Colonic mucosa (tissue), 4 donors: ENCODE data around the gene FRMD8. TPM values are rescaled to one million over a fixed set of nuclear protein-coding genes. Genes with fewer than 3 reads are reported as not detected.
A peak's percentile ranks its signal among the peaks of the same experiment; 100 is the strongest.

Experiments used
- DNase-seq: peaks from one replicate; pipeline ENCODE4 v3.0.0-alpha.2; 2020
- H3K27ac ChIP-seq: fragments of 200-600 bp; one replicate; pipeline ENCODE4 v1.8.0; 2021
- H3K27me3 ChIP-seq: fragments of 200-600 bp; one replicate; pipeline ENCODE4 v1.8.0; 2021
- H3K36me3 ChIP-seq: fragments of 200-600 bp; one replicate; pipeline ENCODE4 v1.8.0; 2021
- H3K4me1 ChIP-seq: fragments of 200-600 bp; one replicate; pipeline ENCODE4 v1.8.0; 2021; ENCODE audit warnings: mild to moderate bottlenecking
- H3K4me3 ChIP-seq: fragments of 200-600 bp; one replicate; pipeline ENCODE4 v1.8.0; 2021
- H3K9ac ChIP-seq, 2 donors: one replicate each; pipeline ENCODE4 v1.7.0; 2013; ENCODE audit warnings: control low read depth in 2 of 2, low read depth in 2 of 2, low read length in 2 of 2
- H3K9me3 ChIP-seq: fragments of 200-600 bp; one replicate; pipeline ENCODE4 v1.8.0; 2021
- intact Hi-C: fragments of 100-400 bp; cut with DNase I; formaldehyde crosslinking; loops from one replicate; pipeline ENCODE4 v1.14.1; 2022
- total RNA-seq, 2 donors: library from RNA; stranded (reverse); fragmentation: NEBNext Ultra II Directional in 1 of 2; extraction: Animal tissue kit (Norgen Biotek cat#: 25700) in 1 of 2; gene quantifications; one replicate each; pipeline ENCODE4 v1.2.1, GENCODE V29; 2021
- TF ChIP-seq, protein P1 (sequence below): fragments of 200-600 bp; IDR thresholded peaks from one replicate; pipeline ENCODE4 v1.8.0; 2022; ENCODE audit warnings: antibody characterized with exemption, mild to moderate bottlenecking
- donor health status: healthy.
- donor health status: DM: no; HTN: no; CAD: no.
- donor health status: DM: no; HTN: no; CAD: no.

Gene FRMD8
- total RNA-seq, 2 donors from 2014 or later: 30.7 to 43.9 TPM

DNA sequence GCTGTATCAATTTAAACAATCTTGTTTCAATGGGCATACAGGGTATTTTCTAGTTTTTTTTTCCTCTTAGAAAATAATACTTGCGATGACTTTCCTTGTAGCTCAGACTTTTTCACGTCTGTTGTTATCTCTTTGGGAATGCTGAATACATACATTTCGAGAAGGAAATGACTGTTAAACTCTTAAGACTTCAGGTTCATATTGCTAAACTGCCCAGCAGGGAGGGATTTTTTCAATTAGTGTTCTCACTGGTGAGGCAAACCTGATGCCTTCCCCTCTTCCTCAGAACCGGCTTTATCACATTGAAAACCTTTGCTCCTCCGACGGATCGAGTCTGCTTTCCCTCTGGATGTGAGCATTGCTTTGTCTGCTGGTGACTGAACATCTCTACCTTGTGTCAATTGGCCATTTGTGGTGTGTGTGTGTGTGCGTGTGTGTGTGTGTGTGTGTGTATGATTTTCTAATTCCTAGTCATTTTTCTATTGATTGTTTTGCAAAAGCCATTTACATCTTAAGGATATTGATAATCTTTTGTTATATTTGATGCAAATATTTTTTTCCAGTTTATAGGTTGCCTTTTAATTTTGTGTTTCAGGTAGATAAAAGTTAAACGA, 42.7 kb downstream of the FRMD8 start:
- H3K27ac ChIP-seq: peak overlapping the region; percentile 100
- no peaks in the 10 kb centered on the region for H3K36me3 ChIP-seq
- TF ChIP-seq, protein P1, sequence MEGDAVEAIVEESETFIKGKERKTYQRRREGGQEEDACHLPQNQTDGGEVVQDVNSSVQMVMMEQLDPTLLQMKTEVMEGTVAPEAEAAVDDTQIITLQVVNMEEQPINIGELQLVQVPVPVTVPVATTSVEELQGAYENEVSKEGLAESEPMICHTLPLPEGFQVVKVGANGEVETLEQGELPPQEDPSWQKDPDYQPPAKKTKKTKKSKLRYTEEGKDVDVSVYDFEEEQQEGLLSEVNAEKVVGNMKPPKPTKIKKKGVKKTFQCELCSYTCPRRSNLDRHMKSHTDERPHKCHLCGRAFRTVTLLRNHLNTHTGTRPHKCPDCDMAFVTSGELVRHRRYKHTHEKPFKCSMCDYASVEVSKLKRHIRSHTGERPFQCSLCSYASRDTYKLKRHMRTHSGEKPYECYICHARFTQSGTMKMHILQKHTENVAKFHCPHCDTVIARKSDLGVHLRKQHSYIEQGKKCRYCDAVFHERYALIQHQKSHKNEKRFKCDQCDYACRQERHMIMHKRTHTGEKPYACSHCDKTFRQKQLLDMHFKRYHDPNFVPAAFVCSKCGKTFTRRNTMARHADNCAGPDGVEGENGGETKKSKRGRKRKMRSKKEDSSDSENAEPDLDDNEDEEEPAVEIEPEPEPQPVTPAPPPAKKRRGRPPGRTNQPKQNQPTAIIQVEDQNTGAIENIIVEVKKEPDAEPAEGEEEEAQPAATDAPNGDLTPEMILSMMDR: no peak
- no peaks in the 10 kb centered on the region for H3K27me3 ChIP-seq
- peak; percentile 58 for DNase-seq
- H3K9ac ChIP-seq: peak overlapping the region; percentile 17 to 100
- peaks cover 5% of the 10 kb centered on the region for H3K4me1 ChIP-seq
- H3K4me3 ChIP-seq: no peak overlapping the region
- no peaks in the 10 kb centered on the region for H3K9me3 ChIP-seq
- intact Hi-C loops: no loop called here

DNA sequence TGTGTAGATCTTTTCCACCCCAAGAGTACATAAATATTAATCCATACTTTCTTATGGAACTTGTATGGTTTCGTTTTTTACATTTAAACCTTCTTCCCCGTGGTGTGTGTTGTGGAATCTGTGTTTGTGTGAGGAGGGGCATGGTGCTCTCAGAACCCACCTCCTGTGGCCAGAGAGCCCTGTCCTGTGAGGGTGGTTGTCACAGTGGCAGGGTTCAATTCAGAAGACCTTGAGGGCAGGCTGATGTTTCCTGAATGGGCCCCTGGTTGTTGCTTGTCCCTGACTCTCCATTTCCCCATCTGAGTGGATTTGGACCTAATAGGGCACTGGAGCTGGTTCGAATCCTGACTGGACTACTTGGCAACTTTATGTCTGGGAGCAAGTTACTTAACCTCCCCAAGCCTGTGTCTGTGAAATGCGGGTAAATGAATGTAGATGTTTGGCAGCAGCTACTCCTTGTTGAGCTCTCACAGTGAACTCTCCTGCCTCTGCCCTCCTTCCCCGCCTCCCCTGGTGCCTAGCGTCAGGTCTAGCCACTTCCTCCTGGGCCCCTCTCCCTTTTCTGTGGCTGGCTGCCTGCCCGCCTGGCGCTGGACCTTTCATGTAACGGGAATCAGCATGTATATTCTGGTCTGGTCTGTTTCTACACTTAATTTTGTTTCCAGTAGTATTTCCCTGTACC, 43.4 kb downstream of the FRMD8 start:
- Histone ChIP-seq H3K4me1 (peaks cover 5% of the 10 kb centered on the region), H3K9ac (peak overlapping the region; percentile 56 to 100), H3K4me3 (no peak overlapping the region), H3K9me3 (no peaks in the 10 kb centered on the region), H3K27ac (peak overlapping the region; percentile 100), H3K27me3 (no peaks in the 10 kb centered on the region), H3K36me3 (no peaks in the 10 kb centered on the region)
- TF ChIP-seq, protein P1: no peak
- intact Hi-C loops: no loop called here
- peak; percentile 77 for DNase-seq

DNA sequence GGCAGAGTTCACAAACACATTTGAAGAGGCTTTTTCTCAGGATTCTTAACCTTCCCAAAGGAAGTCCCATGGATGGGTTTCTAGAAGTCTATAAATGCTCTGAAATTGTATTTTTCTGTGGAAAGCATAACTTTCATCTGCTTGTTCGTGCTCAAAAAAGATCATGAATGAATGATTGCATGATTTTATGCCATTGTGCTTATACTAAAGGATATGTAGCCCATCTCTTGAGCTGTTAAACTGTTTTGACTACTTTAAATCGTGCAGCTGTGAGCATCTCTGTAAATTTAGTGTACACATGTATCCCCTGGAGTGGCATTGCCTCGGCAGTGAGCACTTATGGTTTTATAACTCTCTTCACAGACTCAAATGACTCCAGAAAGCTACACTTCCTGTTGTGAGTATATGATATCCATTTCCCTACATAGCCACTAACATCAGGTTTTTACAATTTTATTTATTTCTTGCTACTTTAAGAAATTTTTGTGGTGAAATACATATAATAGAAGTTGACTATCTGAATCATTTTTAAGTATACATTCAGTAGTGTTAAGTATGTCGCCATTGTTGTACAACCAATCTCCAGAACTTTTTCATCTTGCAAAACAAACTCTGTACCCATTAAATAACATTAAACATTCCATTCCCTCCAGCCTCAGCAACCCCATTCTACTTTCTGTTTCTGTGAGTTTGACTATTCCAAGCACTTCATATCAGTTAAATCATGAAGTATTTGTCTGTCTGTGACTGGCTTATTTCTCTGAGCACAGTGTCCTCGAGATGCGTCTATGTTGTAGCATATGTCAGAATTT, 44.2 kb downstream of the FRMD8 start:
- H3K9me3 ChIP-seq: no peaks in the 10 kb centered on the region
- H3K4me1 ChIP-seq: peaks cover 5% of the 10 kb centered on the region
- no peak for DNase-seq
- H3K4me3 ChIP-seq: no peak overlapping the region
- intact Hi-C loops: no loop called here
- peak overlapping the region; percentile 100 for H3K27ac ChIP-seq
- H3K9ac ChIP-seq: peak overlapping the region in 1 of 2 donors; percentile 100
- H3K36me3 ChIP-seq: no peaks in the 10 kb centered on the region
- H3K27me3 ChIP-seq: no peaks in the 10 kb centered on the region
- TF ChIP-seq, protein P1: no peak

DNA sequence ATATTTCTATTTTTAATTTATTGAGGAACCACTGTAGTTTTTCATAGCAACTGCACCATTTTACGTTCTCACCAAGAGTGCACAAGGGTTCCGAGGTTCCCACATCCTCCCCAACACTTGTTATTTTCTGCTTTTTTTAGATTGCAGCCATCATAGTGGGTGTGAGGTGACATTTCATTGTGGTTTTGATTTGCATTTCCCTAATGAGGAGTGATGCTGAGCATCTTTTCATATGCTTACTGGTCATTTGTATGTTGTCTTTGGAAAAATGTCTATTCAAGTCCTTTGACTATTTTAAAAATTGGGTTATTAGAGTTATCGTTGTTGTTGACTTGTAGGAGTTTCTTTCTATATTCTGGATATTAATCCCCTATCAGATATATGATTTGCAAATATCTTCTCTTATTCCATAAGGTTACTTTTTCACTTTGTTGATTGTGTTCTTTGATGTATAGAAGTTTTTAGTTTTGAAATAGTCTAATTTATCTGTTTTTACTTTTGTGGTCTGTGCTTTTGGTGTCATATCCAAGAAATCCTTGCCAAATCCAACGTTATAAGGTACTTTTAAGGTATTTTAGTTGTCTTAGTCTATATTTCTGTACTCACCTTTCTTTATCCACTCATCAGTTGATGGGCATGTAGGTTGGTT, 45.1 kb downstream of the FRMD8 start:
- TF ChIP-seq, protein P1: no peak
- H3K36me3 ChIP-seq: no peaks in the 10 kb centered on the region
- no peak for DNase-seq
- H3K27ac ChIP-seq: peak overlapping the region; percentile 100
- H3K9ac ChIP-seq: no peak overlapping the region
- H3K4me1 ChIP-seq: peaks cover 5% of the 10 kb centered on the region
- H3K4me3 ChIP-seq: no peak overlapping the region
- no peaks in the 10 kb centered on the region for H3K27me3 ChIP-seq
- no peaks in the 10 kb centered on the region for H3K9me3 ChIP-seq
- intact Hi-C loops: no loop called here

DNA sequence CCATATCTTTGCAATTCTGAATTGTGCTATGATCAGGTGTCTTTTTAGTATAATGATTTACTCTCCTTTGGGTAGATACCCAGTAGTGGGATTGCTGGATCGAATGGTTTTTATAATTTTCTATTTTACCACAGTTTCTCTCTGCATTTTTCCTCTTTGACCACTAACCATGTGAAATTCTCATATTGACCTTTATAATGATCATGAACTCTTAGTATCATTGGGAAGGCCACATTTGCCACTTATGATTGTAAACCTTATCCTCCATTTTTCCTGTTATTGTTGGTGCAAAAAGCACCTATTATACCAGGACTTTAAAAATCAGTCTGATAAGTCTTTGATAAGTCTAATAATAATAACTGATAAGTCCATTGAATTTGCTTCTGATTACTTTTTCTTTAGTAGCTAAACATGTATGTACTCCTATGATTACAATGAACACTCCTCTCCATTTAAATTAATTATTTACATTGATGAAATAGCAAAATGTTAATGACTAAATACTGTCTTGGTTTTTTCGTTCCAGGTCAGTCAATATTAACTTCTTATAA, 45.7 kb downstream of the FRMD8 start:
- intact Hi-C loops: no loop called here
- Histone ChIP-seq H3K4me3 (no peak overlapping the region), H3K9me3 (no peaks in the 10 kb centered on the region), H3K27me3 (no peaks in the 10 kb centered on the region), H3K36me3 (no peaks in the 10 kb centered on the region), H3K9ac (no peak overlapping the region), H3K4me1 (peaks cover 5% of the 10 kb centered on the region), H3K27ac (peak overlapping the region; percentile 15)
- TF ChIP-seq, protein P1: no peak
- no peak for DNase-seq
